Hematopoietic multipotent progenitor cell (in vitro differentiated cells): ENCODE results near the gene SLC30A10. TPM values are rescaled to one million over a fixed set of nuclear protein-coding genes. Genes with fewer than 3 reads are reported as not detected.
"Not testable (repeated sequence)": the region's sequence is repeated elsewhere in the genome, so short reads cannot be mapped to it uniquely, and the experiment has no call there.

Source experiments
- DNase-seq, 3 donors: peaks; one replicate each; pipeline ENCODE4 v3.0.0-alpha.2; 2011 to 2015; ENCODE audit warnings: low read depth in 2 of 3, low spot score in 2 of 3
- small RNA-seq: library from RNA; depleted of rRNA; stranded (forward); fragments of <200 nt; gene quantifications from one replicate; pipeline ENCODE3, GENCODE V24; 2012
- total RNA-seq: library from RNA; depleted of rRNA; stranded (reverse); fragments of >200 nt; gene quantifications from one replicate; pipeline ENCODE4 v1.2.3, GENCODE V29; 2012

The SLC30A10 gene
- total RNA-seq, 1 donor: not detected

- DNase-seq: no peak
Observed at GRCh38 chr1:219898375-219898774, 30.0 kb downstream of the SLC30A10 start.

GRCh38 chr1:219897914-219898313 lies 30.4 kb downstream of the SLC30A10 start:
- DNase-seq: no peak

- not testable (repeated sequence) for DNase-seq
Observed at GRCh38 chr1:219892271-219892670, 36.1 kb downstream of the SLC30A10 start.

GRCh38 chr1:219891846-219892245 lies 36.5 kb downstream of the SLC30A10 start:
- not testable (repeated sequence) for DNase-seq

- DNase-seq: not testable (repeated sequence)
Observed at GRCh38 chr1:219888667-219889066, 39.7 kb downstream of the SLC30A10 start.

- no peak for DNase-seq
Observed at GRCh38 chr1:219885680-219886079, 42.7 kb downstream of the SLC30A10 start.

- no peak for DNase-seq
Observed at GRCh38 chr1:219883400-219884332, 44.7 kb downstream of the SLC30A10 start.

GRCh38 chr1:219882755-219883154 lies 45.6 kb downstream of the SLC30A10 start:
- no peak for DNase-seq

- no peak for DNase-seq
Observed at GRCh38 chr1:219882096-219882495, 46.3 kb downstream of the SLC30A10 start.

GRCh38 chr1:219880765-219881457 lies 47.4 kb downstream of the SLC30A10 start:
- DNase-seq: no peak

GRCh38 chr1:219876798-219877209 lies 51.6 kb downstream of the SLC30A10 start:
- peak in 1 of 3 donors; percentile 16 for DNase-seq

- DNase-seq: no peak
Observed at GRCh38 chr1:219875860-219876259, 52.5 kb downstream of the SLC30A10 start.

- not testable (repeated sequence) for DNase-seq
Observed at GRCh38 chr1:219872538-219872937, 55.8 kb downstream of the SLC30A10 start.

GRCh38 chr1:219871427-219872057 lies 56.8 kb downstream of the SLC30A10 start:
- DNase-seq: no peak

GRCh38 chr1:219868615-219869014 lies 59.7 kb downstream of the SLC30A10 start:
- DNase-seq: not testable (repeated sequence)

Small RNAs within 50 kb of the gene (small RNA-seq; reads per million reads assigned to genes)
- gene RF00012: 0.61 reads per million

Other genes with a start within 250 kb of the SLC30A10 start
- gene EPRS1, start 117.9 kb upstream of the SLC30A10 start, total RNA-seq: 35.3 TPM
- gene BPNT1, start 161.2 kb upstream of the SLC30A10 start, total RNA-seq: 11.0 TPM
- gene IARS2, start 165.6 kb upstream of the SLC30A10 start, total RNA-seq: 28.0 TPM